GM19240 (cell line): ENCODE data around the gene PCDHA2.
"Not testable (repeated sequence)": the region's sequence is repeated elsewhere in the genome, so short reads cannot be mapped to it uniquely, and the experiment has no call there.

ENCODE experiments used
- DNase-seq: peaks from one replicate; pipeline ENCODE4 v3.0.0; 2011; ENCODE audit warnings: low spot score; ENCODE audit not compliant: insufficient read length

PCDHA2 gene

GRCh38 chr5:140794595-140795258 lies at the start of gene PCDHA2:
TSS of gene PCDHA2 (plus strand) at chr5:140794852.
- DNase-seq = no peak

- no peak for DNase-seq
Measured at GRCh38 chr5:140753561-140753960, 41.1 kb upstream of the PCDHA2 start.

- DNase-seq = no peak
Measured at GRCh38 chr5:140764177-140764973, 30.3 kb upstream of the PCDHA2 start.

GRCh38 chr5:140767444-140767843 lies 27.2 kb upstream of the PCDHA2 start:
- no peak for DNase-seq

- DNase-seq = no peak
Measured at GRCh38 chr5:140780512-140780911, 14.1 kb upstream of the PCDHA2 start.

- DNase-seq = no peak
Measured at GRCh38 chr5:140785905-140786686, 8.6 kb upstream of the PCDHA2 start, which contains the start of gene PCDHA1. TSS of gene PCDHA1 (plus strand) at chr5:140786140.

GRCh38 chr5:140787422-140787821 lies 7.2 kb upstream of the PCDHA2 start:
- DNase-seq = not testable (repeated sequence)

GRCh38 chr5:140787849-140788504 lies 6.7 kb upstream of the PCDHA2 start:
- DNase-seq = not testable (repeated sequence)

GRCh38 chr5:140791089-140791488 lies 3.6 kb upstream of the PCDHA2 start:
- DNase-seq = no peak

- no peak for DNase-seq
Measured at GRCh38 chr5:140795259-140795641, 598 bp downstream of the PCDHA2 start.

- not testable (repeated sequence) for DNase-seq
Measured at GRCh38 chr5:140796072-140796717, 1.5 kb downstream of the PCDHA2 start.

- no peak for DNase-seq
Measured at GRCh38 chr5:140796718-140797095, 2.1 kb downstream of the PCDHA2 start.

- no peak for DNase-seq
Measured at GRCh38 chr5:140800816-140801493, 6.3 kb downstream of the PCDHA2 start, which contains the start of gene PCDHA3. TSS of gene PCDHA3 (plus strand) at chr5:140801057.

- no peak for DNase-seq
Measured at GRCh38 chr5:140801494-140801841, 6.8 kb downstream of the PCDHA2 start.

- DNase-seq = not testable (repeated sequence)
Measured at GRCh38 chr5:140802381-140802780, 7.7 kb downstream of the PCDHA2 start.

- DNase-seq = no peak
Measured at GRCh38 chr5:140802781-140803271, 8.2 kb downstream of the PCDHA2 start.

- DNase-seq = no peak
Measured at GRCh38 chr5:140806834-140807775, 12.5 kb downstream of the PCDHA2 start, which contains the start of gene PCDHA4. TSS of gene PCDHA4 (plus strand) at chr5:140807068.

GRCh38 chr5:140808241-140808888 lies 13.7 kb downstream of the PCDHA2 start:
- not testable (repeated sequence) for DNase-seq
